Measurements from ENCODE around the gene CABP7. TPM values are rescaled to one million over a fixed set of nuclear protein-coding genes. Genes with fewer than 3 reads are reported as not detected.

CABP7 gene
- total and polyA plus RNA-seq, 2 of the 8 experiments (the other 6 are each of a cell fraction or from before 2014, with no cell fraction given), result 0.20 to 0.36 TPM

- ChIA-PET POLR2A (ENCODE audit: partially characterized antibody) (no interaction called here), CTCF (ENCODE audit: partially characterized antibody) (interaction anchor here (1.3 to 2.1 kb wide), 2 partner anchors 16 to 332 kb away, joined by 3 to 6 read pairs; no protein-coding TSS in a partner anchor)
- H3K18ac ChIP-seq (ENCODE audit: extremely low read depth, low read length), result no peak overlapping the region
- no peak overlapping the region for H3K14ac ChIP-seq (ENCODE audit: insufficient read length)
- H2AK5ac ChIP-seq (ENCODE audit: low read depth, low read length), result no peak overlapping the region
- no peak overlapping the region for H2BK5ac ChIP-seq (ENCODE audit: low read depth, low read length)
- 94% methylated on average over 14 of the region's 14 CpGs; no CpG with 5 or more reads in 1 of the 2 experiments for WGBS, 2 experiments (ENCODE audit: extremely low coverage in 1 of 2, insufficient coverage in 1 of 2, insufficient read length in 1 of 2, insufficient replicate concordance in 2 of 2, low coverage in 1 of 2, low lambda C conversion rate in 2 of 2, missing lambda C conversion rate in 1 of 2)
- H2BK120ac ChIP-seq (replicated peaks; ENCODE audit: low read depth, low read length), result no peak overlapping the region
- no peak overlapping the region for H4K5ac ChIP-seq (ENCODE audit: insufficient read length, low read depth, low read length)
- H3K9ac ChIP-seq (replicated peaks in 1 of 4; ENCODE audit: extremely low read depth in 1 of 4, low read depth in 3 of 4, low read length in 3 of 4), result no peak overlapping the region
- H3K36me3 ChIP-seq (ENCODE audit: control insufficient read depth in 2 of 4, insufficient read depth in 4 of 4, low read length in 3 of 4), result peaks cover 7 to 31% (median 22%) of the 10 kb centered on the region in 4 experiments; a peak in 6 of 8 replicates
- H4K91ac ChIP-seq (replicated peaks; ENCODE audit: insufficient read length, low read length), result no peak overlapping the region
- H2BK15ac ChIP-seq (ENCODE audit: low read length), result no peak overlapping the region
- no peaks in the 10 kb centered on the region for H3K79me1 ChIP-seq (ENCODE audit: low read depth, low read length)
- FAIRE-seq, result no peak
- H3K4me2 ChIP-seq (ENCODE audit: insufficient read depth in 1 of 2, low read depth in 2 of 2, low read length in 2 of 2), result no peak overlapping the region
- no peak overlapping the region for H3K27ac ChIP-seq (ENCODE audit: low read depth, low read length)
- H3K4ac ChIP-seq (replicated peaks; ENCODE audit: insufficient read length, low read depth, low read length), result no peak overlapping the region
- no peak overlapping the region for H3K56ac ChIP-seq (replicated peaks; ENCODE audit: insufficient read length, low read depth, low read length)
- H4K20me1 ChIP-seq (replicated peaks in 1 of 2; ENCODE audit: control insufficient read depth in 1 of 2, insufficient read depth in 2 of 2, low read length in 2 of 2), result peaks cover 0 to 2% of the 10 kb centered on the region in 2 experiments
- no peak overlapping the region for H2BK12ac ChIP-seq (ENCODE audit: low read depth, low read length)
- no peaks in the 10 kb centered on the region for H3K23me2 ChIP-seq (ENCODE audit: low read depth, low read length)
- no peak overlapping the region for H2BK20ac ChIP-seq (ENCODE audit: low read length)
- H2AFZ ChIP-seq (ENCODE audit: low read length), result no peak overlapping the region
- DNase-seq (ENCODE audit: low read depth in 1 of 2, low spot score in 2 of 2), result no peak
- no peak overlapping the region for H3K23ac ChIP-seq (ENCODE audit: insufficient read length)
- no peaks in the 10 kb centered on the region for H3K9me3 ChIP-seq (ENCODE audit: insufficient read depth in 2 of 2, low read depth in 1 of 2, low read length in 1 of 2)
- no peaks in the 10 kb centered on the region for H3K79me2 ChIP-seq (ENCODE audit: control insufficient read depth in 1 of 2, insufficient read depth in 2 of 2, low read length in 2 of 2)
- H3K27me3 ChIP-seq (replicated peaks in 1 of 4; ENCODE audit: control insufficient read depth in 3 of 4, extremely low read depth in 1 of 4, insufficient read depth in 3 of 4, low read length in 3 of 4), result no peaks in the 10 kb centered on the region
- H3K4me3 ChIP-seq (ENCODE audit: extremely low read depth in 1 of 4, insufficient read depth in 2 of 4, low read depth in 3 of 4, low read length in 4 of 4), result no peak overlapping the region
- H3K4me1 ChIP-seq (replicated peaks in 1 of 4; ENCODE audit: control insufficient read depth in 3 of 4, insufficient read depth in 4 of 4, low read length in 3 of 4), result peaks cover 0 to 2% (median 0%) of the 10 kb centered on the region in 4 experiments; a peak in 1 of 7 replicates
- no peak overlapping the region for H4K8ac ChIP-seq (ENCODE audit: extremely low read depth, insufficient read depth, low read length)
- TF ChIP-seq TAF1 (IDR thresholded peaks at IDR 0.05; ENCODE audit: low read depth, low read length), result no peak
- no peak for TF ChIP-seq JUND (IDR thresholded peaks at IDR 0.05; ENCODE audit: low read length)
- TF ChIP-seq RNF2 (IDR thresholded peaks at IDR 0.05; ENCODE audit: borderline replicate concordance, low read depth, low read length, missing control alignments, poor library complexity, severe bottlenecking), result no peak
- TF ChIP-seq CHD2 (IDR thresholded peaks at IDR 0.05; ENCODE audit: low read length), result no peak
- no peak for TF ChIP-seq BACH1 (IDR thresholded peaks at IDR 0.05; ENCODE audit: low read length)
- no peak for TF ChIP-seq KDM5A (IDR thresholded peaks at IDR 0.05; ENCODE audit: low read length)
- no peak for TF ChIP-seq CBX5 (IDR thresholded peaks at IDR 0.05; ENCODE audit: low read depth, low read length)
- TF ChIP-seq SP4 (IDR thresholded peaks at IDR 0.05; ENCODE audit: low read length), result no peak
- TF ChIP-seq, protein P1, sequence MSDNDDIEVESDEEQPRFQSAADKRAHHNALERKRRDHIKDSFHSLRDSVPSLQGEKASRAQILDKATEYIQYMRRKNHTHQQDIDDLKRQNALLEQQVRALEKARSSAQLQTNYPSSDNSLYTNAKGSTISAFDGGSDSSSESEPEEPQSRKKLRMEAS (IDR thresholded peaks at IDR 0.05), result no peak
Measured at GRCh38 chr22:29673361-29674066, 46.3 kb upstream of the CABP7 start.

Data from H1 (cell line).